ENCODE measurements around the gene EXOC6B.

- TF ChIP-seq CTCF (conservative IDR thresholded peaks at IDR 0.05): no peak
- no peak for TF ChIP-seq EZH2 (IDR thresholded peaks at IDR 0.05; ENCODE audit: low read depth)
These were observed 292.1 kb downstream of the EXOC6B start for GRCh38 chr2:72533765-72534164.
